ENCODE data around the gene ADGRD2.

DNA sequence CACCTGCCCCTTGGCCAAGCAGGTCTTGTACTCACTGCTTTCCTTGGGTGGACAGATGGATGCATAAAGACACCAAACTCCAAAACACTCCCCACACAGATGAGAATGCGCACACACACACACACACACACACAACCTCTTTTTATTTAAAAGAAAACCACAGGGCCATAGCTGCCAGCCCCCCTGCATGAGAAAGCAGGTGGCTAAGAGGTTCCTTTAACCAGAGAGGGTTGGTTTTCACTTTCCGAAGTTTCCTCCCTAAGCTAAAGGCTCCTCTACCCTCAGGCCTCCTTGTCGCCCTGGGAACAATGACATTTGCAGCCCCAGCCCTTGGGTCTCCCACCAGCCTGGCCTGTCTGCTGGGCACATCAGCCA is 45.8 kb downstream of the ADGRD2 start:
- TF ChIP-seq, protein P1, sequence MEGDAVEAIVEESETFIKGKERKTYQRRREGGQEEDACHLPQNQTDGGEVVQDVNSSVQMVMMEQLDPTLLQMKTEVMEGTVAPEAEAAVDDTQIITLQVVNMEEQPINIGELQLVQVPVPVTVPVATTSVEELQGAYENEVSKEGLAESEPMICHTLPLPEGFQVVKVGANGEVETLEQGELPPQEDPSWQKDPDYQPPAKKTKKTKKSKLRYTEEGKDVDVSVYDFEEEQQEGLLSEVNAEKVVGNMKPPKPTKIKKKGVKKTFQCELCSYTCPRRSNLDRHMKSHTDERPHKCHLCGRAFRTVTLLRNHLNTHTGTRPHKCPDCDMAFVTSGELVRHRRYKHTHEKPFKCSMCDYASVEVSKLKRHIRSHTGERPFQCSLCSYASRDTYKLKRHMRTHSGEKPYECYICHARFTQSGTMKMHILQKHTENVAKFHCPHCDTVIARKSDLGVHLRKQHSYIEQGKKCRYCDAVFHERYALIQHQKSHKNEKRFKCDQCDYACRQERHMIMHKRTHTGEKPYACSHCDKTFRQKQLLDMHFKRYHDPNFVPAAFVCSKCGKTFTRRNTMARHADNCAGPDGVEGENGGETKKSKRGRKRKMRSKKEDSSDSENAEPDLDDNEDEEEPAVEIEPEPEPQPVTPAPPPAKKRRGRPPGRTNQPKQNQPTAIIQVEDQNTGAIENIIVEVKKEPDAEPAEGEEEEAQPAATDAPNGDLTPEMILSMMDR (IDR thresholded peaks at IDR 0.05) = no peak
- no peak for TF ChIP-seq POLR2A (IDR thresholded peaks at IDR 0.05)

All from Peyer's patch (tissue), 4 donors.